Glutamatergic neuron (in vitro differentiated cells): ENCODE data around the gene LARP1. TPM values are rescaled to one million over a fixed set of nuclear protein-coding genes. Genes with fewer than 3 reads are reported as not detected.

Source experiments
- DNase-seq: peaks from one replicate; pipeline ENCODE4 v3.0.0; 2022
- H3K27ac Mint-ChIP-seq: one replicate; pipeline ENCODE4 v1.8.0; 2020; ENCODE audit warnings: mild to moderate bottlenecking, mixed read lengths, inconsistent platforms; ENCODE audit not compliant: unreplicated experiment
- H3K27me3 Mint-ChIP-seq: one replicate; pipeline ENCODE4 v1.8.0; 2020; ENCODE audit warnings: mild to moderate bottlenecking, moderate library complexity, mixed read lengths, inconsistent platforms; ENCODE audit not compliant: unreplicated experiment
- H3K36me3 Mint-ChIP-seq: one replicate; pipeline ENCODE4 v1.8.0; 2020; ENCODE audit warnings: mild to moderate bottlenecking, mixed read lengths, inconsistent platforms; ENCODE audit not compliant: unreplicated experiment
- H3K4me1 Mint-ChIP-seq: one replicate; pipeline ENCODE4 v1.8.0; 2020; ENCODE audit warnings: mild to moderate bottlenecking, low read depth, mixed read lengths, inconsistent platforms; ENCODE audit not compliant: unreplicated experiment
- H3K4me3 Mint-ChIP-seq: one replicate; pipeline ENCODE4 v1.8.0; 2020; ENCODE audit warnings: mild to moderate bottlenecking, mixed read lengths, inconsistent platforms; ENCODE audit not compliant: unreplicated experiment
- H3K9me3 Mint-ChIP-seq: one replicate; pipeline ENCODE4 v1.8.0; 2020; ENCODE audit warnings: mild to moderate bottlenecking, moderate library complexity, mixed read lengths, inconsistent platforms; ENCODE audit not compliant: unreplicated experiment
- CTCF ChIP-seq: fragments of 200-600 bp; sonication (generic); IDR thresholded peaks from one replicate; pipeline ENCODE4 v1.5.0; 2021; ENCODE audit not compliant: partially characterized antibody, unreplicated experiment
- total RNA-seq: library from RNA; stranded (reverse); fragmentation: NEBNext Ultra II Directional; extraction: Animal tissue kit (Norgen Biotek cat#: 25700); gene quantifications from one replicate; pipeline ENCODE4 v1.2.1, GENCODE V29; 2021; ENCODE audit not compliant: unreplicated experiment

The LARP1 gene
- total RNA-seq, 1 donor from 2014 or later: 199 TPM

GRCh38 chr5:154841273-154841661 lies 86.1 kb downstream of the LARP1 start:
- H3K4me1 Mint-ChIP-seq: no peaks in the 10 kb centered on the region

GRCh38 chr5:154842689-154843530 lies 87.7 kb downstream of the LARP1 start:
- no peak overlapping the region for H3K4me3 Mint-ChIP-seq
- H3K27ac Mint-ChIP-seq: no peak overlapping the region
- DNase-seq: no peak
- no peaks in the 10 kb centered on the region for H3K36me3 Mint-ChIP-seq
- no peaks in the 10 kb centered on the region for H3K27me3 Mint-ChIP-seq
- TF ChIP-seq CTCF: no peak
- H3K4me1 Mint-ChIP-seq: no peaks in the 10 kb centered on the region
- peaks cover 2% of the 10 kb centered on the region for H3K9me3 Mint-ChIP-seq

More at GRCh38 chr5:154841273-154841661, 86.1 kb downstream of the LARP1 start:
- Mint-ChIP-seq H3K36me3 (no peaks in the 10 kb centered on the region), H3K27ac (no peak overlapping the region), H3K4me3 (no peak overlapping the region), H3K9me3 (no peaks in the 10 kb centered on the region), H3K27me3 (no peaks in the 10 kb centered on the region)
- no peak for TF ChIP-seq CTCF
- DNase-seq: no peak

- no peak for TF ChIP-seq CTCF
- DNase-seq: no peak
- Mint-ChIP-seq H3K9me3 (peaks cover 2% of the 10 kb centered on the region), H3K36me3 (no peaks in the 10 kb centered on the region), H3K4me1 (no peaks in the 10 kb centered on the region), H3K27me3 (no peaks in the 10 kb centered on the region), H3K27ac (no peak overlapping the region), H3K4me3 (no peak overlapping the region)
Observed at GRCh38 chr5:154844809-154845208, 89.6 kb downstream of the LARP1 start.

- TF ChIP-seq CTCF: no peak
- peaks cover 5% of the 10 kb centered on the region for H3K4me1 Mint-ChIP-seq
- H3K4me3 Mint-ChIP-seq: no peak overlapping the region
- no peak overlapping the region for H3K27ac Mint-ChIP-seq
- peaks cover 2% of the 10 kb centered on the region for H3K9me3 Mint-ChIP-seq
- H3K36me3 Mint-ChIP-seq: no peaks in the 10 kb centered on the region
- no peak for DNase-seq
- no peaks in the 10 kb centered on the region for H3K27me3 Mint-ChIP-seq
Observed at GRCh38 chr5:154849264-154849785, 94.1 kb downstream of the LARP1 start.

- H3K4me3 Mint-ChIP-seq: no peak overlapping the region
- no peak for DNase-seq
- no peaks in the 10 kb centered on the region for H3K36me3 Mint-ChIP-seq
- H3K27ac Mint-ChIP-seq: no peak overlapping the region
- peaks cover 5% of the 10 kb centered on the region for H3K4me1 Mint-ChIP-seq
- no peaks in the 10 kb centered on the region for H3K27me3 Mint-ChIP-seq
- TF ChIP-seq CTCF: no peak
- peaks cover 2% of the 10 kb centered on the region for H3K9me3 Mint-ChIP-seq
Observed at GRCh38 chr5:154849791-154850201, 94.6 kb downstream of the LARP1 start.
